ENCODE measurements around the gene CCDC50. TPM values are rescaled to one million over a fixed set of nuclear protein-coding genes. Genes with fewer than 3 reads are reported as not detected.

Gene CCDC50
- total RNA-seq, 1 donor from 2014 or later, result 55.9 TPM

GRCh38 chr3:191340966-191341365 is 11.8 kb downstream of the CCDC50 start:
- no peak overlapping the region for H3K4me3 Mint-ChIP-seq (ENCODE audit: unreplicated experiment)
- no peaks in the 10 kb centered on the region for H3K9me3 Mint-ChIP-seq (ENCODE audit: low read depth)
- H3K4me1 Mint-ChIP-seq (ENCODE audit: low read depth), result peaks cover 79% of the 10 kb centered on the region
- peak overlapping the region; percentile 70 for H3K27ac Mint-ChIP-seq (ENCODE audit: unreplicated experiment)
- no peaks in the 10 kb centered on the region for H3K36me3 Mint-ChIP-seq (ENCODE audit: low read depth)
- TF ChIP-seq CTCF (IDR thresholded peaks at IDR 0.05), result no peak
- no peak for DNase-seq (ENCODE audit: low spot score)
- no peaks in the 10 kb centered on the region for H3K27me3 Mint-ChIP-seq (ENCODE audit: low read depth)

GRCh38 chr3:191342006-191342405 is 12.8 kb downstream of the CCDC50 start:
- H3K27me3 Mint-ChIP-seq (ENCODE audit: low read depth), result no peaks in the 10 kb centered on the region
- H3K4me1 Mint-ChIP-seq (ENCODE audit: low read depth), result peaks cover 69% of the 10 kb centered on the region
- no peaks in the 10 kb centered on the region for H3K36me3 Mint-ChIP-seq (ENCODE audit: low read depth)
- no peak overlapping the region for H3K4me3 Mint-ChIP-seq (ENCODE audit: unreplicated experiment)
- H3K27ac Mint-ChIP-seq (ENCODE audit: unreplicated experiment), result peak overlapping the region; percentile 70
- DNase-seq (ENCODE audit: low spot score), result no peak
- no peaks in the 10 kb centered on the region for H3K9me3 Mint-ChIP-seq (ENCODE audit: low read depth)
- no peak for TF ChIP-seq CTCF (IDR thresholded peaks at IDR 0.05)

- Mint-ChIP-seq H3K4me1 (ENCODE audit: low read depth) (peaks cover 65% of the 10 kb centered on the region), H3K4me3 (ENCODE audit: unreplicated experiment) (no peak overlapping the region), H3K36me3 (ENCODE audit: low read depth) (no peaks in the 10 kb centered on the region), H3K27ac (ENCODE audit: unreplicated experiment) (peak overlapping the region; percentile 70), H3K27me3 (ENCODE audit: low read depth) (no peaks in the 10 kb centered on the region), H3K9me3 (ENCODE audit: low read depth) (no peaks in the 10 kb centered on the region)
- no peak for TF ChIP-seq CTCF (IDR thresholded peaks at IDR 0.05)
- DNase-seq (ENCODE audit: low spot score), result no peak
These were observed 13.2 kb downstream of the CCDC50 start for GRCh38 chr3:191342411-191342810.

GRCh38 chr3:191343115-191343514 is 13.9 kb downstream of the CCDC50 start:
- no peaks in the 10 kb centered on the region for H3K9me3 Mint-ChIP-seq (ENCODE audit: low read depth)
- no peaks in the 10 kb centered on the region for H3K36me3 Mint-ChIP-seq (ENCODE audit: low read depth)
- no peak overlapping the region for H3K4me3 Mint-ChIP-seq (ENCODE audit: unreplicated experiment)
- peaks cover 57% of the 10 kb centered on the region for H3K4me1 Mint-ChIP-seq (ENCODE audit: low read depth)
- DNase-seq (ENCODE audit: low spot score), result no peak
- TF ChIP-seq CTCF (IDR thresholded peaks at IDR 0.05), result no peak
- H3K27me3 Mint-ChIP-seq (ENCODE audit: low read depth), result no peaks in the 10 kb centered on the region
- peak overlapping the region; percentile 3 for H3K27ac Mint-ChIP-seq (ENCODE audit: unreplicated experiment)

GRCh38 chr3:191343913-191344312 is 14.7 kb downstream of the CCDC50 start:
- H3K27me3 Mint-ChIP-seq (ENCODE audit: low read depth), result no peaks in the 10 kb centered on the region
- no peak for DNase-seq (ENCODE audit: low spot score)
- H3K36me3 Mint-ChIP-seq (ENCODE audit: low read depth), result no peaks in the 10 kb centered on the region
- H3K4me1 Mint-ChIP-seq (ENCODE audit: low read depth), result peaks cover 53% of the 10 kb centered on the region
- H3K4me3 Mint-ChIP-seq (ENCODE audit: unreplicated experiment), result no peak overlapping the region
- H3K9me3 Mint-ChIP-seq (ENCODE audit: low read depth), result no peaks in the 10 kb centered on the region
- no peak for TF ChIP-seq CTCF (IDR thresholded peaks at IDR 0.05)
- peak overlapping the region; percentile 76 for H3K27ac Mint-ChIP-seq (ENCODE audit: unreplicated experiment)

Data from chondrocyte (in vitro differentiated cells).